GM12874 (cell line): Measurements from ENCODE around the gene CASP1.
A peak's percentile ranks its signal among the peaks of the same experiment; 100 is the strongest.

ENCODE experiments used
- TF ChIP-seq, protein P1 (sequence below): IDR thresholded peaks from 2 replicates; pipeline ENCODE4 v1.5.1; 2011; ENCODE audit warnings: low read depth, mild to moderate bottlenecking, control low read depth, low read length, moderate library complexity; ENCODE audit not compliant: insufficient read depth

The CASP1 gene

DNA sequence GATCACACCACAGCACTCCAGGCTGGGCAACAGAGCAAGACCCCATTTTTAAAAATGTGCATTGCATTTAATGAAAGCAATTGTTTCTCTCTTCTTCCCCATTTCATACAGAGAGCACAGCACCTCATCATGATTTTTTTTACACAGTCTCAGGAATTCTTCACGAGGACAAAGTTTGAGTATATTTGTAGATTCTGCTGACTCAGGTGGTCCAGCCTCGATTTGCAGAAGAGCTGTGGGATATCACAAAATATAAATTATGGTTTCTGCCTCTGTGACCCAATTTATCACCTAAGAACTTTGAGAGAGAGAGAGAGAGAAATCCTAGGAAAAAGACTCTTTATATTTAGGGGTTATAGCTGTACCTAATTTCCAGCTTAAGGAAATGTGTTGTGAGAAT, 31.8 kb downstream of the CASP1 start:
- TF ChIP-seq, protein P1, sequence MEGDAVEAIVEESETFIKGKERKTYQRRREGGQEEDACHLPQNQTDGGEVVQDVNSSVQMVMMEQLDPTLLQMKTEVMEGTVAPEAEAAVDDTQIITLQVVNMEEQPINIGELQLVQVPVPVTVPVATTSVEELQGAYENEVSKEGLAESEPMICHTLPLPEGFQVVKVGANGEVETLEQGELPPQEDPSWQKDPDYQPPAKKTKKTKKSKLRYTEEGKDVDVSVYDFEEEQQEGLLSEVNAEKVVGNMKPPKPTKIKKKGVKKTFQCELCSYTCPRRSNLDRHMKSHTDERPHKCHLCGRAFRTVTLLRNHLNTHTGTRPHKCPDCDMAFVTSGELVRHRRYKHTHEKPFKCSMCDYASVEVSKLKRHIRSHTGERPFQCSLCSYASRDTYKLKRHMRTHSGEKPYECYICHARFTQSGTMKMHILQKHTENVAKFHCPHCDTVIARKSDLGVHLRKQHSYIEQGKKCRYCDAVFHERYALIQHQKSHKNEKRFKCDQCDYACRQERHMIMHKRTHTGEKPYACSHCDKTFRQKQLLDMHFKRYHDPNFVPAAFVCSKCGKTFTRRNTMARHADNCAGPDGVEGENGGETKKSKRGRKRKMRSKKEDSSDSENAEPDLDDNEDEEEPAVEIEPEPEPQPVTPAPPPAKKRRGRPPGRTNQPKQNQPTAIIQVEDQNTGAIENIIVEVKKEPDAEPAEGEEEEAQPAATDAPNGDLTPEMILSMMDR: no peak

GRCh38 chr11:105000797-105001196, 34.1 kb downstream of the CASP1 start:
- TF ChIP-seq, protein P1: peak; percentile 87

DNA sequence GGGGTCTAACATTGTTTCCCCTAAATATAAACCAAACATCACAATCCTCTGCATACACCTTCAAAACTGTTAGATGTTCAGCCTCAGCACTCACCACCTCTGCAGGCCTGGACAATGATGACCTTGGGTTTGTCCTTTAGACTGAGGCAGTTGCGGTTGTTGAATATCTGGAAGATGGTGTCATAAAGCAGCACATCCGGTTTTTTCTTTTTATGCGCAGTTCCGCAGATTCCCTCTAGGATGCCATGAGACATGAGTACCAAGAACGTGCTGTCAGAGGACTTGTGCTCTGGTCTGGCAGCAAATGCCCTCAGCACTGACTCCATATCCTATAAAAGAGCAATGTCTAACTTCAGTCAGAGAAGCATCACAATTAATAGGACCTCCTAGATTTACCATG, 34.8 kb downstream of the CASP1 start:
- TF ChIP-seq, protein P1: peak; percentile 10; the same call in 1 of the 2 replicates

DNA sequence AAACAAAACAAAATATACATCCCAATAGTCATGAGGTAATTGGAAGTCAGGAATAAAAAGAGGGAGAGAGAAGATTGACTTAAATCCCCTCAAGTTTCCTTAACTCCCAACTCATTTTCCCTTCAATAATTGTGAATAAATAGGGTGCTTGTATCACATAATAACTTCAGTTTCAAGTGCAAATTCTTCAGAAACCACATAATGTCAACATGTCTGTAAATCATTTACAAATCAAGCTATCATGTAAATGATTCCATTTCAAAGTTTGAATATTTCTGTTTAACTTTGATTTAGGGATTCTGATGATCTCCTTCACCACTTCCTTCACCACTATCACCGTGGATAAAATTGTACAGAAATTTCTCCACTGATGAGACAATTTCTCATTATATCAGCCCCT, 35.2 kb downstream of the CASP1 start:
- TF ChIP-seq, protein P1: no peak

DNA sequence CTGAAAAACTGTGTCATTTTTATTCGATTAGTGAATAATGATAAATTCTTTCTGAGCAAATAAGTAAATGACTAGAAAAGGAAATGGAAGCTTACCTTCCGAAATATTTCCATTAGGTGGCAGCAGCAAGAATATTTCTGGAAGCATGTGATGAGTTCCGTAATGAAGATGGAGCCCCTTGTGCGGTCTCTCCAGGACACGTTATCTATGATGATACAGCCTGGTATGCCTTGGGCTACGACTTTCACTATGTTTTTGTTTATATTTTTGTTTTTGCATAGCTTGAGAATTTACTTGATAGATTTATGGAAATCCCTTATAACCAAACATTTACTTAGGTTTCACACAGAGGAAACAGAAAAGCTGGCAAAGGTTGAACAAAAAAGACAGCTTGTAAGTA, 37.7 kb downstream of the CASP1 start:
- TF ChIP-seq, protein P1: no peak

DNA sequence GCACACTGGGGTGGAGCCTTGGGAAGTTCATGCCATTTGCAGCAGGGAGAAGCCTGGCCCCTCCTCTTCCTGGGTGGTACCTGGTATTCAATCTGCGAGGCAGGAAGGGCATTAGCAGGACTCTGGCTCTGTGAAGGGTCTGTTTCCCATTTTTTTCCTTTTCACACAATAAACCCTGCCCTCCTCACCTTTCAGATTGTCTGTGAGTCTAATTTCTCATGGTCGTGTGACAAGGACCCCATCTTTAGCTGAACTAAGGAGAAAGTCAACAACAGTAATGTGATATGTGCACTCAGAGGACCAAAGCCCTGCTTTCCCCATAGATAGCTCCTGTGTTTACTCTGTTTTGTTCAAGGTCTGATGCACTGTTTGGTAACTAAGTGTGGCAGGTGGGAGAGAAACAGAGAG, 39.9 kb downstream of the CASP1 start:
- TF ChIP-seq, protein P1: no peak

GRCh38 chr11:104992781-104993180, 42.2 kb downstream of the CASP1 start:
- TF ChIP-seq, protein P1: no peak

GRCh38 chr11:104991994-104992393, 43.0 kb downstream of the CASP1 start:
- TF ChIP-seq, protein P1: no peak
